ENCODE measurements around the gene FBXW4.

The FBXW4 gene

DNA sequence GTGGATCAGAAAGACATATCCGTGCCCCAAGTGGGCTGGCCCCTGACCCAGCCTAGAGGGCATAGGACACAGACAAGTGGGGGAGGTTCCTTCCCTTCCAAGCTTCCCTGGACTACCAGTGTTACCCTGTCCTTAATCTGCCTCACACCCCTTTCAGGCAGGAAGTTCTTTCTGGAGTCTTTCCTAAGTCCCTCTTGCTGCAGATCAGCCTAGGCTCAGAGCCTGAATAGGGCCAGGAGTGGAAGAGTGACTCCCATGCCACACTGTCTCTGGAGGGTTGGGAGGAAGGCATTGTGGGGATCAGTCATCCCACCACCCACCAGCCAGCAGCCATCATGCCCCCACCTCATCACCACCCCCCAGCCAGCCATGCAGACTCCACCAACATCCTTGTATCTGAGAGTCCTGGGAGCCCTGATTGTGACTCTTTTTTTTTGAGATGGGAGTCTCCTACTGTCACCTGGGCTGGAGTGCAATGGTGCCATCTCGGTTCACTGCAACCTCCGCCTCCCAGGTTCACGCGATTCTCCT lies 129.5 kb downstream of the FBXW4 start:
- DNase-seq = no peak

GRCh38 chr10:101564490-101564991 lies 130.4 kb downstream of the FBXW4 start:
- no peak for DNase-seq

DNA sequence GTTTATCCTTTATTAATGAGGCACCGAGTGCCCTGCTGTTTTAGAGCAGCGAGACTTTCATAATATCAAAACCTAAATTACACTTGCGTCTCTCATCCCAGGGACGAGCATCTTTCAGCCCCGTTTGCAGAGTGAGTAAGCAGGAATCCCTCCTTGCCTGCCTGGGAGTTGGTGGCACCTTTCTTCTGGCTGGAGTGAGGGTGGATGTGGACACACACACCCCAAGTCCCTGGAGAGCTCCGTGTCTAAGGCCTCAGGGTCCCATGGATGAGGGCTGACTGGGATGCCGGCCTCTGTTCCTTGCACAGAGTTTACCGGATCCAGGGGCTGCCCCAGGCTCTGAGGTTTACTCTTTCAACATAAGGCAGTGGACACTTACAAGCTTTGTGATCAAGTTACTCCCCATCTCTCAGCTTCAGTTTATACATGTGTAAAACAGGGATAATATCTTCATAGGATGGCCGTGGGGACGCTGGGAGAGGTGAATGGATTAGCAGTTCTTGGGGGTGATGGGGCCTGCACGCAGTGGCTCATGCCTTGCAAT lies 131.4 kb downstream of the FBXW4 start:
- DNase-seq = no peak

- DNase-seq = no peak
Measured at GRCh38 chr10:101563007-101563406, 132.0 kb downstream of the FBXW4 start.

- DNase-seq = no peak
Measured at GRCh38 chr10:101562231-101562630, 132.7 kb downstream of the FBXW4 start.

DNA sequence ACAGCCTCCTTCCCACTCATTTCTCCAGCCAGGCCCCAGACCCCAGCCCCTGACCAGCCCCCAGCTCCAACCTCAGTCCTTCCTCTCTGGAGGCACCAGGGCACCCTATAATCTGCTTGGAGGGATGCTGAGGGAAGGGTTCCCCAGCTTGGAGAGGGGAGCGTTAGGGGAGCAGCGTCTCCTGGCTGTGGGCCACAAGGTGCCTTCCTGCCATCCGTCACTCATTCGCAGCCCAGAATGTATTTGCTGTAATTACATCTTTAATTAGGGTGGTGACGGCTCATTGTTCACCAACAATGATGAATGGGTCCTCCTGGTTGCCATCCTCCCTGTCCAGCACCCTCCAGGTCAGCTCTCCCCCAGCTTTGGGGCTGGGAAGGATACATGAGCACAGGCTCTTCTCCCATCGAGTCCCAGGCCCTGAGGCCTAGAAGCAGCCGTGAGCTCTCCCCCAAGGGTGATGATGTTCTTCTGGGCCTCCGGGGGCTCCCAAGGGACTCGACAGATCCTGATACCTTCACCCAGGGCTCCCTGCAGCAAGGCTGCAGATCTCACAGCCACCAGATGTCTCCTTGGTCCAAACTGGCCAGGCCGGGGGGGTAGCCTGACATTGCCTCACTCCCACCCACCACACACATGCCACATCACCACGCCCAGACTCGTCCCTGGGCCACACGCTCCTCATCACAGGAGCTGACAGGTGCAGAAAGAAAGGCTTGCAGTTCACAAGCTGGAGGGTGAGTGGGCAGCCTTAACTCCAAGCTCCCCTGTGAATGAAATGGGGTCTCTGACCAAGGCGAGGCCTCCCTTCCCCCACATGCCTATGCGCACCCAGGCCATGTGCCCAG lies 133.7 kb downstream of the FBXW4 start:
- no peak for DNase-seq

Data from activated gamma-delta T cell treated with Interleukin-2 at 50 U/mL for 16 hours (primary cell).